Astrocyte (in vitro differentiated cells and primary cell): ENCODE data around the gene FBXW2. TPM values are rescaled to one million over a fixed set of nuclear protein-coding genes. Genes with fewer than 3 reads are reported as not detected.

Experiments used
- DNase-seq: peaks from one replicate; pipeline ENCODE4 v3.0.0-alpha.2; 2010; ENCODE audit warnings: low read depth
- FAIRE-seq: peaks from 2 replicates; lab custom pipeline; 2011; peaks lifted over from hg19 to GRCh38; lab: Jason Lieb, UNC
- H2AFZ ChIP-seq: 2 replicates; pipeline ENCODE4 v1.6.0; 2012; ENCODE audit warnings: low read depth, low read length, inconsistent platforms
- H3K27ac ChIP-seq: 2 replicates; pipeline ENCODE4 v1.5.1; 2011; ENCODE audit warnings: low read depth, low read length, inconsistent platforms
- H3K27me3 ChIP-seq: 2 replicates; pipeline ENCODE4 v1.6.0; 2011; ENCODE audit warnings: low read length, inconsistent platforms; ENCODE audit not compliant: insufficient read depth
- H3K36me3 ChIP-seq: 2 replicates; pipeline ENCODE4 v1.5.1; 2011; ENCODE audit warnings: low read length, inconsistent platforms; ENCODE audit not compliant: insufficient read depth
- H3K4me1 ChIP-seq: 2 replicates; pipeline ENCODE4 v1.5.1; 2011; ENCODE audit warnings: low read length, inconsistent platforms; ENCODE audit not compliant: insufficient read depth
- H3K4me2 ChIP-seq: 2 replicates; pipeline ENCODE4 v1.6.0; 2012; ENCODE audit warnings: low read length, inconsistent platforms
- H3K4me3 ChIP-seq: 2 replicates; pipeline ENCODE4 v1.5.1; 2011; ENCODE audit warnings: low read depth, mild to moderate bottlenecking, low read length, inconsistent platforms; ENCODE audit not compliant: insufficient read depth
- H3K79me2 ChIP-seq: 2 replicates; pipeline ENCODE4 v1.6.0; 2012; ENCODE audit warnings: mild to moderate bottlenecking, low read length, inconsistent platforms; ENCODE audit not compliant: insufficient read depth
- H3K9ac ChIP-seq: 2 replicates; pipeline ENCODE4 v1.6.0; 2012; ENCODE audit warnings: mild to moderate bottlenecking, low read length, inconsistent platforms
- H3K9me3 ChIP-seq: 2 replicates; pipeline ENCODE4 v1.5.1; 2012; ENCODE audit warnings: low read depth, mild to moderate bottlenecking, low read length, inconsistent platforms; ENCODE audit not compliant: insufficient read depth
- H4K20me1 ChIP-seq: 2 replicates; pipeline ENCODE4 v1.6.0; 2012; ENCODE audit warnings: low read length, inconsistent platforms; ENCODE audit not compliant: insufficient read depth
- H3K27ac Mint-ChIP-seq: one replicate; pipeline ENCODE4 v1.8.0; 2021; ENCODE audit warnings: mild to moderate bottlenecking, mixed read lengths; ENCODE audit not compliant: unreplicated experiment
- H3K27me3 Mint-ChIP-seq: one replicate; pipeline ENCODE4 v1.8.0; 2021; ENCODE audit warnings: low read depth, mixed read lengths; ENCODE audit not compliant: unreplicated experiment
- H3K36me3 Mint-ChIP-seq: one replicate; pipeline ENCODE4 v1.8.0; 2021; ENCODE audit warnings: low read depth, mixed read lengths; ENCODE audit not compliant: unreplicated experiment
- H3K4me1 Mint-ChIP-seq: one replicate; pipeline ENCODE4 v1.8.0; 2021; ENCODE audit warnings: low read depth, mixed read lengths; ENCODE audit not compliant: unreplicated experiment
- H3K4me3 Mint-ChIP-seq: one replicate; pipeline ENCODE4 v1.8.0; 2021; ENCODE audit warnings: mild to moderate bottlenecking, moderate library complexity, mixed read lengths; ENCODE audit not compliant: unreplicated experiment
- H3K9me3 Mint-ChIP-seq: one replicate; pipeline ENCODE4 v1.8.0; 2021; ENCODE audit warnings: mild to moderate bottlenecking, mixed read lengths; ENCODE audit not compliant: unreplicated experiment
- CTCF ChIP-seq: IDR thresholded peaks from 2 replicates; pipeline ENCODE4 v1.5.1; 2011; ENCODE audit warnings: low read depth, mild to moderate bottlenecking, inconsistent platforms, low read length, moderate library complexity; ENCODE audit not compliant: insufficient read depth
- EZH2 ChIP-seq: IDR thresholded peaks from 2 replicates; pipeline ENCODE4 v1.6.1; 2012; ENCODE audit warnings: mild to moderate bottlenecking, low read length, inconsistent platforms; ENCODE audit not compliant: insufficient read depth
- total RNA-seq: library from RNA; stranded (reverse); gene quantifications from 2 replicates; pipeline ENCODE4 v1.2.1, GENCODE V29; 2021

The FBXW2 gene
- total RNA-seq, 1 donor from 2014 or later = 65.7 TPM

DNA sequence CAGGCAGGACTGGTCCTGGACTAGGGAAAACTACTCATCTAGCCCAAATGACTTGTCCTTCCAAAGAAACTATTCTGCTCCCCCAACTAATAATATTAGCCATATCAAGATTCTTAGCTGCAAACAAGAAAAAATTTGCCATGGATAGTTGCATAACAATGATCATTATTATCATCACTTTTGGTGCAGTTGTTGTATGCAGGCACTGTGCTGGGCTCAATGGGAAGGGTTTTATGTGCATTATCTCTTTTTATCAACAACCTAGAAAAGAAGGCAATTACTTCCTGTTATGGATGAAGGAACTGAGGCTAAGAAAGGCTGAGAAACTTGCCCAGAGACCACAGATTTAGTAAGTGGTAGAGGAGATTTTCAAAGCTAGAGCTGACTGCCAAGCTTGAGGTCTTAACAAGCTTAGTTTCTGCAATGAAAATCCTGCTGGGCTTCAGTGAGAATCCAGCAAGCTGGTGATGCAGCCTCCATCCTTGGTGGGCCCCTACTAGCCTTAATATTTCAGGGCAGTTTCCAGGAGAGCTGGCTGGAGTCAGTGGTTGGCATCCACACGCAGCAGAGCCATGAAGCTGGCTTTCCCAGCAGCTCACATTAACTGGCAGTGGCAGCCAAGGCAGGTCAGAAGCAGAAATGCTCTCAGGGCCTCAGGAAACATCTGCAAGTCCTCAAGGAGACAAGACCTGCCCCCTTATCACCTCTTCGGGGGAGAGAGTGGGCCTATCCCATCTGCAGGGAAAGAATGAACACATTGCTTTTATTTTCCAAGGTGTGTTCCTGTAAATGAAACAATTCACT, 58.4 kb downstream of the FBXW2 start:
- no peaks in the 10 kb centered on the region for H3K27me3 Mint-ChIP-seq
- no peaks in the 10 kb centered on the region for H3K79me2 ChIP-seq
- H3K36me3 Mint-ChIP-seq = no peaks in the 10 kb centered on the region
- H3K4me1 Mint-ChIP-seq = peaks cover 31% of the 10 kb centered on the region
- peaks cover 3% of the 10 kb centered on the region for H4K20me1 ChIP-seq
- H3K9me3 Mint-ChIP-seq = no peaks in the 10 kb centered on the region
- TF ChIP-seq CTCF (no peak), EZH2 (no peak)
- no peak overlapping the region for H3K4me3 ChIP-seq
- H3K4me2 ChIP-seq = no peak overlapping the region
- no peak overlapping the region for H3K4me3 Mint-ChIP-seq
- DNase-seq (no peak), FAIRE-seq (no peak)
- H2AFZ ChIP-seq = no peak overlapping the region
- H3K4me1 ChIP-seq = peaks cover 13% of the 10 kb centered on the region
- H3K27ac Mint-ChIP-seq = no peak overlapping the region
- H3K9me3 ChIP-seq = no peaks in the 10 kb centered on the region
- H3K36me3 ChIP-seq = no peaks in the 10 kb centered on the region
- no peak overlapping the region for H3K9ac ChIP-seq
- no peak overlapping the region for H3K27ac ChIP-seq
- H3K27me3 ChIP-seq = peaks cover 7% of the 10 kb centered on the region

DNA sequence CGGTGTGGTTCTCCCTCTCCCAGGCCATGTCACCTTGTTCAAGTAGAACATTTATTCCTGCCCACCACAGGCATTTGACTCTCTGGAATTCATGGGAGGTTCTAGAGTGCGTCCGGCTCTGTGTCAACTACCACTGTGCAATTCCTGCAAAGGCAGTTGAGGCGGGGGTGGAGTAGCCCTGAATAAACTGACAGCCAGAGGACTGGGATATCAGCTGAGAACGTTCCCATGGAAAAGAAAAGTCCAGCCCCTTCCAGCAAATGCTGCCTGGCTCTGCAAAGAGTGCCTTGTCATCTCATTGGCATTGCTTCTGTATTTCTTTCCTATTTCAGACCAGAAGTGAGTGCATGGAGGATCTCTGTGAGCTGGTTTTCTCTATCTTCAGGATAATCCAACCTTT, 60.0 kb downstream of the FBXW2 start:
- Mint-ChIP-seq H3K27ac (peak overlapping the region; percentile 96), H3K4me3 (no peak overlapping the region), H3K36me3 (no peaks in the 10 kb centered on the region), H3K4me1 (peaks cover 34% of the 10 kb centered on the region), H3K9me3 (no peaks in the 10 kb centered on the region), H3K27me3 (no peaks in the 10 kb centered on the region)
- no peak overlapping the region for H3K4me3 ChIP-seq
- H3K4me1 ChIP-seq = peaks cover 13% of the 10 kb centered on the region
- no peak overlapping the region for H3K27ac ChIP-seq
- no peaks in the 10 kb centered on the region for H3K9me3 ChIP-seq
- DNase-seq (peak; percentile 79), FAIRE-seq (no peak)
- no peak overlapping the region for H2AFZ ChIP-seq
- peaks cover 3% of the 10 kb centered on the region for H4K20me1 ChIP-seq
- H3K79me2 ChIP-seq = no peaks in the 10 kb centered on the region
- H3K9ac ChIP-seq = no peak overlapping the region
- H3K27me3 ChIP-seq = peaks cover 7% of the 10 kb centered on the region
- H3K4me2 ChIP-seq = no peak overlapping the region
- TF ChIP-seq CTCF (no peak), EZH2 (no peak)
- no peaks in the 10 kb centered on the region for H3K36me3 ChIP-seq
